Hepatocyte (in vitro differentiated cells): ENCODE data around the gene BPI. TPM values are rescaled to one million over a fixed set of nuclear protein-coding genes. Genes with fewer than 3 reads are reported as not detected.

ENCODE experiments used
- DNase-seq: peaks from one replicate; pipeline ENCODE4 v3.0.0-alpha.2; 2016; ENCODE audit warnings: low spot score
- H2AFZ ChIP-seq: fragments of 200-600 bp; sonication (generic); 2 replicates; pipeline ENCODE4 v1.6.0; 2016; ENCODE audit warnings: antibody characterized with exemption, mild to moderate bottlenecking
- H3K27ac ChIP-seq: fragments of 200-600 bp; sonication (generic); 2 replicates; pipeline ENCODE4 v1.5.1; 2016; ENCODE audit warnings: mild to moderate bottlenecking
- H3K27me3 ChIP-seq: fragments of 200-600 bp; sonication (generic); 2 replicates; pipeline ENCODE4 v1.6.1; 2016
- H3K36me3 ChIP-seq: fragments of 200-600 bp; sonication (generic); replicated peaks from 2 replicates; pipeline ENCODE4 v1.5.1; 2016; ENCODE audit warnings: low read depth; ENCODE audit not compliant: insufficient read depth
- H3K4me1 ChIP-seq: fragments of 200-600 bp; sonication (generic); 2 replicates; pipeline ENCODE4 v1.5.1; 2016; ENCODE audit warnings: mild to moderate bottlenecking, moderate library complexity; ENCODE audit not compliant: insufficient read depth
- H3K4me2 ChIP-seq: fragments of 200-600 bp; sonication (generic); 2 replicates; pipeline ENCODE4 v1.6.0; 2016
- H3K4me3 ChIP-seq: fragments of 200-600 bp; sonication (generic); 2 replicates; pipeline ENCODE4 v1.5.1; 2016; ENCODE audit warnings: mild to moderate bottlenecking
- H3K79me2 ChIP-seq: fragments of 200-600 bp; sonication (generic); 2 replicates; pipeline ENCODE4 v1.6.0; 2017; ENCODE audit warnings: mild to moderate bottlenecking
- H3K9me2 ChIP-seq: fragments of 200-600 bp; sonication (generic); replicated peaks from 2 replicates; pipeline ENCODE4 v1.6.0; 2017; ENCODE audit warnings: mild to moderate bottlenecking; ENCODE audit not compliant: insufficient read depth
- H3K9me3 ChIP-seq: fragments of 200-600 bp; sonication (generic); 2 replicates; pipeline ENCODE4 v1.5.1; 2016; ENCODE audit warnings: low read depth, mild to moderate bottlenecking
- H4K20me1 ChIP-seq: fragments of 200-600 bp; sonication (generic); 2 replicates; pipeline ENCODE4 v1.6.0; 2016; ENCODE audit warnings: mild to moderate bottlenecking; ENCODE audit not compliant: insufficient read depth, poor library complexity, severe bottlenecking
- CTCF ChIP-seq: fragments of 200-600 bp; sonication (generic); IDR thresholded peaks from 2 replicates; pipeline ENCODE4 v1.5.1; 2016; ENCODE audit warnings: antibody characterized with exemption, mild to moderate bottlenecking; ENCODE audit not compliant: poor library complexity
- EZH2 ChIP-seq: fragments of 200-600 bp; sonication (generic); IDR thresholded peaks from 2 replicates; pipeline ENCODE4 v1.6.1; 2016; ENCODE audit warnings: antibody characterized with exemption, mild to moderate bottlenecking, borderline replicate concordance
- EZH2phosphoT487 ChIP-seq: fragments of 200-600 bp; sonication (generic); IDR thresholded peaks from one replicate; pipeline ENCODE4 v1.6.1; 2018; ENCODE audit warnings: antibody characterized with exemption, mild to moderate bottlenecking, low read depth, moderate library complexity; ENCODE audit not compliant: unreplicated experiment, severe bottlenecking
- WGBS: methylation state at CpG from one replicate; pipeline ENCODE4 v1.1.6; 2016; ENCODE audit warnings: low lambda C conversion rate; ENCODE audit errors: missing lambda C conversion rate; 5-methylcytosine and 5-hydroxymethylcytosine counted together
- polyA plus RNA-seq: library from polyadenylated mRNA; unstranded; fragments of >200 nt; fragmentation: Nextera tagmentation; extraction: Ambion mirVana; gene quantifications from 2 replicates; pipeline ENCODE4 v1.2.1, GENCODE V29; 2016
- total RNA-seq: library from RNA; depleted of rRNA; stranded (reverse); fragments of >200 nt; gene quantifications from 2 replicates; pipeline ENCODE4 v1.2.3, GENCODE V29; 2014

The BPI gene
- total and polyA plus RNA-seq, 2 experiments from 2014 or later = 0.63 to 0.66 TPM

- peaks cover 4% of the 10 kb centered on the region for H3K4me1 ChIP-seq
- no peak overlapping the region for H3K4me2 ChIP-seq
- no peak overlapping the region for H2AFZ ChIP-seq
- 82% methylated on average over 4 of the region's 4 CpGs for WGBS
- no peaks in the 10 kb centered on the region for H4K20me1 ChIP-seq
- no peak overlapping the region for H3K27ac ChIP-seq
- H3K27me3 ChIP-seq = peaks cover 8% of the 10 kb centered on the region
- DNase-seq = no peak
- H3K4me3 ChIP-seq = no peak overlapping the region
- H3K9me2 ChIP-seq = no peaks in the 10 kb centered on the region
- H3K9me3 ChIP-seq = no peaks in the 10 kb centered on the region
- H3K79me2 ChIP-seq = no peaks in the 10 kb centered on the region
- no peak for TF ChIP-seq CTCF
- no peak for TF ChIP-seq EZH2phosphoT487
- no peak for TF ChIP-seq EZH2
- no peaks in the 10 kb centered on the region for H3K36me3 ChIP-seq
Measured at GRCh38 chr20:38300438-38300837, 3.5 kb upstream of the BPI start.

GRCh38 chr20:38301309-38301708, 2.6 kb upstream of the BPI start:
- peaks cover 8% of the 10 kb centered on the region for H3K27me3 ChIP-seq
- DNase-seq = no peak
- no peak overlapping the region for H3K4me3 ChIP-seq
- 92% methylated on average over 3 of the region's 3 CpGs for whole genome bisulfite sequencing
- no peak overlapping the region for H2AFZ ChIP-seq
- no peaks in the 10 kb centered on the region for H3K9me2 ChIP-seq
- TF ChIP-seq EZH2phosphoT487 (no peak), CTCF (no peak), EZH2 (no peak)
- H3K36me3 ChIP-seq = no peaks in the 10 kb centered on the region
- no peak overlapping the region for H3K27ac ChIP-seq
- H3K4me1 ChIP-seq = peaks cover 4% of the 10 kb centered on the region
- no peaks in the 10 kb centered on the region for H3K79me2 ChIP-seq
- H3K9me3 ChIP-seq = no peaks in the 10 kb centered on the region
- H3K4me2 ChIP-seq = no peak overlapping the region
- H4K20me1 ChIP-seq = no peaks in the 10 kb centered on the region

- no peak overlapping the region for H3K4me3 ChIP-seq
- TF ChIP-seq CTCF (no peak), EZH2phosphoT487 (no peak), EZH2 (no peak)
- no peaks in the 10 kb centered on the region for H3K9me2 ChIP-seq
- no peak overlapping the region for H3K27ac ChIP-seq
- H4K20me1 ChIP-seq = no peaks in the 10 kb centered on the region
- H3K36me3 ChIP-seq = no peaks in the 10 kb centered on the region
- DNase-seq = no peak
- H3K27me3 ChIP-seq = peaks cover 8% of the 10 kb centered on the region
- H3K9me3 ChIP-seq = no peaks in the 10 kb centered on the region
- H2AFZ ChIP-seq = no peak overlapping the region
- H3K4me2 ChIP-seq = no peak overlapping the region
- no peaks in the 10 kb centered on the region for H3K79me2 ChIP-seq
- peaks cover 4% of the 10 kb centered on the region for H3K4me1 ChIP-seq
- WGBS = 64% methylated on average over 11 of the region's 11 CpGs
Measured at GRCh38 chr20:38302786-38303185, 1.2 kb upstream of the BPI start.

- 65% methylated on average over 8 of the region's 8 CpGs for WGBS
- DNase-seq = no peak
- Histone ChIP-seq H4K20me1 (no peaks in the 10 kb centered on the region), H3K4me3 (no peak overlapping the region), H3K27ac (no peak overlapping the region), H3K36me3 (no peaks in the 10 kb centered on the region), H3K4me2 (no peak overlapping the region), H3K4me1 (no peaks in the 10 kb centered on the region), H3K79me2 (no peaks in the 10 kb centered on the region), H3K27me3 (peaks cover 8% of the 10 kb centered on the region), H2AFZ (no peak overlapping the region), H3K9me3 (no peaks in the 10 kb centered on the region), H3K9me2 (no peaks in the 10 kb centered on the region)
- TF ChIP-seq EZH2phosphoT487 (no peak), CTCF (peak; percentile 22), EZH2 (no peak)
Measured at GRCh38 chr20:38304845-38305447, 990 bp downstream of the BPI start.
